ENCODE data around the gene VAC14.

Gene VAC14

GRCh38 chr16:70652322-70652721 is 148.6 kb downstream of the VAC14 start:
- H3K27ac ChIP-seq: no peak overlapping the region
- TF ChIP-seq ZFX (IDR thresholded peaks at IDR 0.05; ENCODE audit: borderline replicate concordance) (no peak), CTCF (IDR thresholded peaks at IDR 0.05) (no peak)

- TF ChIP-seq ZFX (IDR thresholded peaks at IDR 0.05; ENCODE audit: borderline replicate concordance) (no peak), CTCF (IDR thresholded peaks at IDR 0.05) (no peak)
- no peak overlapping the region for H3K27ac ChIP-seq
These were observed 149.4 kb downstream of the VAC14 start for GRCh38 chr16:70651524-70651923.

- TF ChIP-seq ZFX (IDR thresholded peaks at IDR 0.05; ENCODE audit: borderline replicate concordance) (no peak), CTCF (IDR thresholded peaks at IDR 0.05) (no peak)
- H3K27ac ChIP-seq: no peak overlapping the region
These were observed 150.7 kb downstream of the VAC14 start for GRCh38 chr16:70650216-70650615.

- TF ChIP-seq ZFX (IDR thresholded peaks at IDR 0.05; ENCODE audit: borderline replicate concordance) (no peak), CTCF (IDR thresholded peaks at IDR 0.05) (no peak)
- no peak overlapping the region for H3K27ac ChIP-seq
These were observed 151.7 kb downstream of the VAC14 start for GRCh38 chr16:70649300-70649699.

GRCh38 chr16:70648606-70649005 is 152.4 kb downstream of the VAC14 start:
- TF ChIP-seq ZFX (IDR thresholded peaks at IDR 0.05; ENCODE audit: borderline replicate concordance) (no peak), CTCF (IDR thresholded peaks at IDR 0.05) (no peak)
- no peak overlapping the region for H3K27ac ChIP-seq

- no peak for TF ChIP-seq CTCF (IDR thresholded peaks at IDR 0.05)
- no peak for TF ChIP-seq ZFX (IDR thresholded peaks at IDR 0.05; ENCODE audit: borderline replicate concordance)
- no peak overlapping the region for H3K27ac ChIP-seq
These were observed 153.3 kb downstream of the VAC14 start for GRCh38 chr16:70647441-70648359.
